BE2C (cell line): Measurements from ENCODE around the gene ZC3H8.

ENCODE experiments used
- DNase-seq: peaks from one replicate; pipeline ENCODE4 v3.0.0-alpha.2; 2020
- H3K27me3 ChIP-seq: fragments of 250-450 bp; sonication (Bioruptor Pico); 2 replicates; pipeline ENCODE4 v1.5.1; 2020; ENCODE audit warnings: mild to moderate bottlenecking
- H3K36me3 ChIP-seq: fragments of 250-450 bp; sonication (Bioruptor Pico); 2 replicates; pipeline ENCODE4 v1.5.1; 2020; ENCODE audit warnings: mild to moderate bottlenecking
- H3K4me1 ChIP-seq: fragments of 250-450 bp; sonication (Bioruptor Pico); 2 replicates; pipeline ENCODE4 v1.5.1; 2020
- H3K4me3 ChIP-seq: 2 replicates; pipeline ENCODE4 v1.5.1; 2011; ENCODE audit warnings: low read depth, low read length
- H3K9me3 ChIP-seq: fragments of 250-450 bp; sonication (Bioruptor Pico); 2 replicates; pipeline ENCODE4 v1.5.1; 2020
- CTCF ChIP-seq: IDR thresholded peaks from 2 replicates; pipeline ENCODE4 v1.5.1; 2012; ENCODE audit warnings: mild to moderate bottlenecking, low read depth, low read length

Gene ZC3H8

GRCh38 chr2:112162341-112162740 lies 92.5 kb downstream of the ZC3H8 start:
- Histone ChIP-seq H3K36me3 (no peaks in the 10 kb centered on the region), H3K4me3 (no peak overlapping the region)

More at GRCh38 chr2:112162341-112162740, 92.5 kb downstream of the ZC3H8 start:
- H3K9me3 ChIP-seq, result no peaks in the 10 kb centered on the region
- DNase-seq, result no peak
- H3K27me3 ChIP-seq, result no peaks in the 10 kb centered on the region
- H3K4me1 ChIP-seq, result no peaks in the 10 kb centered on the region
- TF ChIP-seq CTCF, result no peak
